ENCODE measurements around the gene OMA1. TPM values are rescaled to one million over a fixed set of nuclear protein-coding genes. Genes with fewer than 3 reads are reported as not detected.

The OMA1 gene
- total RNA-seq, 1 donor from 2014 or later: 2.4 TPM

DNA sequence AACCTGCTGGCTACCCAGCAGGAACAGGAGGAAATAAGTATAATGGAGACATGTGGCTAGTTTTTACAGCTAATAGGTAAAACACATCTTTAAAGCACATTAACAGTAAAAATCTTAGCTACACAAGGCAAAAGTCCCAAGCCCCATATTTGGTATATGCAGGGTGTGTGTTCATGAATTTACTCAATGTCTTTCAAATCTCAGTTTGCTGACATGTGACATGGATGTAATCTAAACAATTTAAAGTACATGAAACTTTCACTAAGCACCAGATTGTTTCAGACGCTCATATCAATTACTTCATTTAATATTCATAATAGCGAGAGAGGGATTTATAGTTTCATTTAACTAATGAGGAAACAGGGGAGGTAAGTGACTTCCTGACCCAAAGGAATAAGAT is 26.6 kb upstream of the OMA1 start:
- TF ChIP-seq, protein P1, sequence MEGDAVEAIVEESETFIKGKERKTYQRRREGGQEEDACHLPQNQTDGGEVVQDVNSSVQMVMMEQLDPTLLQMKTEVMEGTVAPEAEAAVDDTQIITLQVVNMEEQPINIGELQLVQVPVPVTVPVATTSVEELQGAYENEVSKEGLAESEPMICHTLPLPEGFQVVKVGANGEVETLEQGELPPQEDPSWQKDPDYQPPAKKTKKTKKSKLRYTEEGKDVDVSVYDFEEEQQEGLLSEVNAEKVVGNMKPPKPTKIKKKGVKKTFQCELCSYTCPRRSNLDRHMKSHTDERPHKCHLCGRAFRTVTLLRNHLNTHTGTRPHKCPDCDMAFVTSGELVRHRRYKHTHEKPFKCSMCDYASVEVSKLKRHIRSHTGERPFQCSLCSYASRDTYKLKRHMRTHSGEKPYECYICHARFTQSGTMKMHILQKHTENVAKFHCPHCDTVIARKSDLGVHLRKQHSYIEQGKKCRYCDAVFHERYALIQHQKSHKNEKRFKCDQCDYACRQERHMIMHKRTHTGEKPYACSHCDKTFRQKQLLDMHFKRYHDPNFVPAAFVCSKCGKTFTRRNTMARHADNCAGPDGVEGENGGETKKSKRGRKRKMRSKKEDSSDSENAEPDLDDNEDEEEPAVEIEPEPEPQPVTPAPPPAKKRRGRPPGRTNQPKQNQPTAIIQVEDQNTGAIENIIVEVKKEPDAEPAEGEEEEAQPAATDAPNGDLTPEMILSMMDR (IDR thresholded peaks at IDR 0.05): no peak
- Histone ChIP-seq H3K27me3 (no peaks in the 10 kb centered on the region), H3K4me3 (no peak overlapping the region), H3K27ac (no peak overlapping the region), H3K9me3 (no peaks in the 10 kb centered on the region), H3K36me3 (no peaks in the 10 kb centered on the region), H3K4me1 (peaks cover 8 to 9% of the 10 kb centered on the region in 2 donors)
- intact Hi-C loops (cut with DNase I): no loop called here
- DNase-seq (ENCODE audit: low spot score in 2 of 2): no peak

DNA sequence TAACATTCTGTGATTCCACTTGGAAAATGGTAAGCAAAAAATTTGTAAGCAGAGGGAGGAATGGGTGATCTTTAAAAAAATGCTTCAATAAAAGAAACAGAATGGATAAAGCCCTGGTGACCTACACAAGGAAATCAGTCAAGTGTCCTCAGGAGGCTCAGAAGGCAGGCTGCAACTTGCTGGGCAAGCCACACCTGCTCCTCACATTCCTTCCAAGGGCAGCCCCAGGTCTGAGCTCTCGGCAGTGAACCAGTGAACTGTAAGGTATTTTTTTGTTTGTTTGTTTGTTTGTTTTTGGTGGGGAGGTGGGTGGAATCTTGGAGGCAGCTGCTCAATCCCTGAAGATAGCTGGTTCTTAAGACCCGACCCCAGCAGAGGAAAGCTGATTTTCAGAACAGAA is 26.2 kb upstream of the OMA1 start:
- no peaks in the 10 kb centered on the region for H3K9me3 ChIP-seq
- no peaks in the 10 kb centered on the region for H3K27me3 ChIP-seq

DNA sequence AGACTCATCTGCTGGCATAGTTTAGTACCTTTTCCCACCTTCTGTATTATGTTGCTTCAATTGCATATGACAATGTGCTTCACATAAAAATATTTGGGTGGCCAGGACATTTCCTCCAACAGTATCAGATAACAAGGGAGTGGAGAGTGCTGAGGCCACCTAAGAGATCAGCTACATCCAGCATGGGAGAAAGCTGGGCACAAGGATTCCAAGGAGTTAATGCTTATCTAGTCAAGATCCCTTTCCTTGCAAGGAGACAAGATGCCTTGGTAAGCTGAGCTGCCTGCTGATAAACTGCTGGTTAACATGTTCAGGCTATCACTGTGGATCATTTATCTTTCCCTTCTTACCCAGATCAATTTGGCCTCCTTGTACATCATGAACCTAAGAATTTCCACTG is 25.1 kb upstream of the OMA1 start:
- Histone ChIP-seq H3K4me1 (peaks cover 5 to 6% of the 10 kb centered on the region in 2 donors), H3K4me3 (no peak overlapping the region), H3K27me3 (no peaks in the 10 kb centered on the region), H3K9me3 (no peaks in the 10 kb centered on the region), H3K27ac (no peak overlapping the region), H3K36me3 (no peaks in the 10 kb centered on the region)
- no peak for DNase-seq (ENCODE audit: low spot score in 2 of 2)
- TF ChIP-seq, protein P1 (IDR thresholded peaks at IDR 0.05): no peak
- intact Hi-C loops (cut with DNase I): no loop called here

More for the DNA sequence above, 26.2 kb upstream of the OMA1 start:
- H3K36me3 ChIP-seq: no peaks in the 10 kb centered on the region
- intact Hi-C loops (cut with DNase I): no loop called here
- H3K27ac ChIP-seq: no peak overlapping the region
- DNase-seq (ENCODE audit: low spot score in 2 of 2): no peak
- H3K4me3 ChIP-seq: no peak overlapping the region
- H3K4me1 ChIP-seq: peaks cover 8 to 9% of the 10 kb centered on the region in 2 donors
- TF ChIP-seq, protein P1 (IDR thresholded peaks at IDR 0.05): no peak

DNA sequence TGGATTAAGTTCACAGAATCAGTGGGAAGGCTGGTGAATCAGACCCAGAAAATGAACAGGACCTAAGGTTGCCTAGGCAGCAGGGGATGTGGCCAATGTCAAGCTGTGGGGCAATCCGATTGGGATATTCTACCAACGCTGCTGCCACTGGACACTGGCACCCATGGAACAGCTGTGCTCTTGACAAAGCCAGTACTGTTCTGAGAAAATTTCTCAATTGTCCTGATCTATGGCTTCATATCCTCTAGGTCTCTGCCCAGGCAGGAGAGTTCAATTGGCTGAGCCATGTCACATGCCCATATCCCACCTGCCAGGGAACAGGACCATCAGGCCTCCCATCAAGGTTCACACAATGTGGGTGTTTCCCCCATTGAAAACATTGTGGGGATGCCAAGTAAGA is 24.3 kb upstream of the OMA1 start:
- Histone ChIP-seq H3K4me1 (no peaks in the 10 kb centered on the region), H3K36me3 (no peaks in the 10 kb centered on the region), H3K4me3 (no peak overlapping the region), H3K27ac (no peak overlapping the region), H3K27me3 (no peaks in the 10 kb centered on the region), H3K9me3 (no peaks in the 10 kb centered on the region)
- intact Hi-C loops (cut with DNase I): no loop called here
- TF ChIP-seq, protein P1 (IDR thresholded peaks at IDR 0.05): no peak
- no peak for DNase-seq (ENCODE audit: low spot score in 2 of 2)

DNA sequence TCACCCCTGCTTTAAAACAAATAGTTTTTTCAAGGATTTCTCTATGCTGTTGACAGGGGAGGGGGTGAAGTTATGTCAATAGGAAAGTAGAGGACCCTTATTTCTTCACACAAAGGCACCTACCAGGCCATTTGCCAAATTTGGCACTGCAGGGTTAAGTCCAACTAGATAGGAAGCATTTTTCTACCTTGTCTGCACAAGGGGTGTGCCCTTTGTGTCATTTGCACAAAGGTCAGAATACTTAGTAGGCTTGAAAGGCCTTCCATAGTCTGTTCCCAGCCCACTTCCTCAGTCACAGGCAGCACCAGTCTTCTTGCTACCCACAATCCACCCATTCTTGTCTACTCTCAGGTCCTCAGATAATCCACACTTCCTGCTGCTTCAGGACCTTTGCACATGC is 23.6 kb upstream of the OMA1 start:
- TF ChIP-seq, protein P1 (IDR thresholded peaks at IDR 0.05): no peak
- Histone ChIP-seq H3K36me3 (no peaks in the 10 kb centered on the region), H3K27me3 (no peaks in the 10 kb centered on the region), H3K9me3 (no peaks in the 10 kb centered on the region), H3K4me1 (no peaks in the 10 kb centered on the region), H3K4me3 (no peak overlapping the region), H3K27ac (no peak overlapping the region)
- intact Hi-C loops (cut with DNase I): no loop called here
- DNase-seq (ENCODE audit: low spot score in 2 of 2): no peak

DNA sequence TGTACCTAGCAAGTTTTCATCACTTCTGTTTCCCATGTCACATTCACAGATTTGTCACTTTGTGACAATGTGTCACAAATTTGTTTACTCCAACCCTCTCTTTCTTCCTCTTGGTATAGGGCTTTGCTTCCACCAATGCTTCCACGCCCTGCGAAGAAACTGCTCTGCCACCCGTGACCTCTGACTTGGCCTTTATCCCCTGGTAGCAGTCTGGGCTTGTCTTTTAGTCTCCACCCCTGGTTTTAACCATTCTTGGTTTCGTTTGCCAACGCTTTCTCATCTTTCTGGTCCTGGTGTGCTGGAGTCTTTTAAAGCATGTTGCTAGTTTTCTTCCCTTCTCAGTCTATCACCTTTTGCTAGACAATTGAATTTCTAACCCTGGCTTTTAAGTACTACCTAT is 22.4 kb upstream of the OMA1 start:
- H3K36me3 ChIP-seq: no peaks in the 10 kb centered on the region
- no peak overlapping the region for H3K27ac ChIP-seq
- no peak for DNase-seq (ENCODE audit: low spot score in 2 of 2)
- no peaks in the 10 kb centered on the region for H3K9me3 ChIP-seq
- no peak overlapping the region for H3K4me3 ChIP-seq
- H3K4me1 ChIP-seq: no peaks in the 10 kb centered on the region
- intact Hi-C loops (cut with DNase I): loop anchor here (5.0 kb wide), 1 partner anchor 83 kb away; no protein-coding TSS in a partner anchor
- H3K27me3 ChIP-seq: no peaks in the 10 kb centered on the region
- TF ChIP-seq, protein P1 (IDR thresholded peaks at IDR 0.05): no peak

Data from ascending aorta (tissue), 2 donors.